IPS DF 6.9 (cell line): ENCODE measurements around the gene WDFY2.
"Not testable (repeated sequence)": the region's sequence is repeated elsewhere in the genome, so short reads cannot be mapped to it uniquely, and the experiment has no call there.

ENCODE experiments used
- DNase-seq: peaks from one replicate; pipeline ENCODE4 v3.0.0-alpha.2; 2013; ENCODE audit warnings: low read depth, low spot score
- H3K27ac ChIP-seq: one replicate; pipeline ENCODE4 v1.5.1; 2013; ENCODE audit warnings: low read length, control low read depth
- H3K27me3 ChIP-seq: 2 replicates; pipeline ENCODE4 v1.6.1; 2013; ENCODE audit warnings: mild to moderate bottlenecking, low read length; ENCODE audit not compliant: control insufficient read depth, insufficient read depth
- H3K36me3 ChIP-seq: 2 replicates; pipeline ENCODE4 v1.6.1; 2013; ENCODE audit warnings: low read length; ENCODE audit not compliant: control insufficient read depth, insufficient read depth
- H3K4me1 ChIP-seq: 2 replicates; pipeline ENCODE4 v1.6.1; 2013; ENCODE audit warnings: low read length; ENCODE audit not compliant: control insufficient read depth, insufficient read depth
- H3K4me3 ChIP-seq: 2 replicates; pipeline ENCODE4 v1.5.1; 2013; ENCODE audit warnings: mild to moderate bottlenecking, low read length
- H3K9me3 ChIP-seq: 2 replicates; pipeline ENCODE4 v1.6.1; 2013; ENCODE audit warnings: low read length, inconsistent platforms; ENCODE audit not compliant: control insufficient read depth, insufficient read depth
- WGBS: extraction: QIAGEN DNeasy Blood & Tissue Kit; methylation state at CpG from one replicate; pipeline ENCODE4 v1.1.7; 2013; ENCODE audit warnings: mixed read lengths, missing lambda C conversion rate; ENCODE audit not compliant: insufficient read length, insufficient coverage; 5-methylcytosine and 5-hydroxymethylcytosine counted together

Gene WDFY2

DNA sequence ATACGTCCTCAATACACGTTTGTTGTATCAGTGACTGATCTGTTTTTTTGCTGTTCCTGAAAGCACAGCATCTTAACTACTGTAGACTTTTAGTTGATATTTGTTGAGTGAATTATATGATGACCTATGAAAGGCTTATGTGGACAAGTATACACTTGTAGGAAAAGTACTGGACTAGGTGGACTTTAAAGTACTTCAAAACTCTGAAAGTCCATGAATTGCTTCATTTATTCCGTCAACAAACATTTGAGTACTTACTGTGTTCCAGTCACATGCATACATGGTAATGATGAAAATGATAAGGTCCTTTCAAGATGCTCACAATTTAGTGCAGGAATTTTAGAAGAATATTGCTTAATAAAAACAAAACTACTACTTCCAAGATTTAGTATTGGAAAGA is 3.1 kb downstream of the WDFY2 start:
- no peak for DNase-seq
- H3K9me3 ChIP-seq: no peaks in the 10 kb centered on the region
- H3K36me3 ChIP-seq: no peaks in the 10 kb centered on the region
- H3K27ac ChIP-seq: no peak overlapping the region
- H3K4me1 ChIP-seq: peaks cover 3% of the 10 kb centered on the region; the same call in 1 of the 2 replicates
- no CpG with 5 or more reads among the region's 3 CpGs for WGBS
- no peak overlapping the region for H3K4me3 ChIP-seq
- H3K27me3 ChIP-seq: no peaks in the 10 kb centered on the region

DNA sequence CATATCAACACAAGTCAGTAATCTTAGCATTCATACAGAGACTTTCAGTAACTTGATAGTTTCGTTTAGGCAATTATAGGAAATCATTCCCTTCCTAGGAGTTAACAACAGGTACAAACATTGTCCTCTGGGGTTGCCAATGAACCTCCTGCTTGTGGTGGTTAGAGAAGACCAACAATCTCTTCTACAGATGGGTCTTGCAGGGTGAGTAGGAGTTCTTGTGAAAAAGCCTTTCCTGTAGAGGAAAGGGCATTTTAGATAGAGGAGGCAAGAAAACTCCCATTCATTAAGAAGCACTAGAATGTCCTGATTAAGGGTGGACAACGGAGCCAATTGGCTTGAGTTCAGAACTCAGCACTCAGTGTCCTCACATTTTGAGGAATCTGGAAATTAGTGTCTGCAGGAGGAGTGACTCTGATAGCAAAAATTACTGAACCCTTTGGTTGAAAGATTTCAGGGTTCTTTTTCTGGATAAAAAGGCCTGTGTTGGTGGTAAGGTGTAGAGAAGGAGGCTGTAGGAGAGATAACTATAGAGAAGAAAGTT is 4.2 kb downstream of the WDFY2 start:
- WGBS: no CpG with 5 or more reads among the region's 2 CpGs
- DNase-seq: no peak

DNA sequence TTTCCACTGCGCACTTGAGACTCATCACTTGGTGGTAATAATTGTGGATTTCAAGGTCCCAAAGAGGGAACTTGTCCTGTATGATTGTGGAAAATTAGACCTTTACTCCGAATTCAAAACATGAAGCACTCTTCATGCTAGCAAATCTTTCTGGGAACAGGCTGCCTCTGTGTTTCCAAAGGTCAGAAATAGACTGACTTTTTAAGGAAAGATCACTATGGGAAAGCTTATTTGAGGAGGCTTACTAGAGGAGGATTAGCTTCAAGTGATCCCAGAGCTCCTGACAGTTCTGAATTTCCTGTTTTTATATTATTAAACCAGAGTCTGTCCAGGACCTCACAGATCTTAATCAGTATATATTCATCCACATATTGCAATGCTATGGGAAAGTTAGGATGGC is 5.5 kb downstream of the WDFY2 start:
- Histone ChIP-seq H3K9me3 (no peaks in the 10 kb centered on the region), H3K4me3 (no peak overlapping the region), H3K27ac (no peak overlapping the region), H3K36me3 (no peaks in the 10 kb centered on the region), H3K4me1 (peaks cover 5% of the 10 kb centered on the region; the same call in 1 of the 2 replicates), H3K27me3 (no peaks in the 10 kb centered on the region)
- no peak for DNase-seq
- no CpG with 5 or more reads among the region's 2 CpGs for WGBS

More for the DNA sequence above, 4.2 kb downstream of the WDFY2 start:
- Histone ChIP-seq H3K36me3 (no peaks in the 10 kb centered on the region), H3K4me3 (no peak overlapping the region), H3K27ac (no peak overlapping the region), H3K27me3 (no peaks in the 10 kb centered on the region), H3K9me3 (no peaks in the 10 kb centered on the region), H3K4me1 (peaks cover 3% of the 10 kb centered on the region; the same call in 1 of the 2 replicates)

DNA sequence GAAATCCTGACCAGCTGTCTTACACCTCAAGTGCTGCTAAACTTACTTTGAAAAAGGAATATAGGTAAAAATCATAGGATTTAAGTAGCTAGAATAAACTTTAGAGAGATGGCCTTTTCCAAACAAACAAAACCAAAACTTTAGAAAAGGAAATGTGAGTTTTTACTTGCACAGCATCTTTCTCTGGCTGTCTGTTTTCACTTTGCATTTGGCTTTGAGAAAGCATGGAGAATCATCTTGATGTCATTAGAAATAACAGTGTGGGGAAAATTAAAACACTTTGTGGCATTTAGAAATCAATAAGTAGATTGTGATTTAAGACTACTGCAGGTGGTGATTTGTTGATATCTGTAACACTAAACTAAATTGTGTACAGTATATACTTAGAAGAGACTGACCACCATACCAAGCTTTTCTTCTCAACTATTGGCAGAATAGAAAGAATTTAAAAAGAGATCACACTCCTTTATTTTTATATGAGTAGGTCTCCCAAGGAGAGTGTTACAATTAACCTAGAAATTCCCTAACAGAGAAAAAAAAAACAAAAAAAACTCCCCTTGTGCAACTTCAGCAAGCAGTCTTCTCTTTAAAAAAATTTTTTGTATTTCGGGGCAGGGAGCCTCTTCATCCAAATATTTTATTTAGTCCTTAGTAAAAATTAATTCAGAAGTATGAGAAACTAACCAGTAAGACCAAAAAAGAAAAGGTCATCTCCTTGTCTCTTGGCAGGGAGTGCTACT is 6.1 kb downstream of the WDFY2 start:
- H3K4me1 ChIP-seq: peaks cover 6% of the 10 kb centered on the region; the same call in 1 of the 2 replicates
- H3K9me3 ChIP-seq: no peaks in the 10 kb centered on the region
- no peaks in the 10 kb centered on the region for H3K36me3 ChIP-seq
- WGBS: no CpG with 5 or more reads among the region's 1 CpG
- no peaks in the 10 kb centered on the region for H3K27me3 ChIP-seq
- H3K4me3 ChIP-seq: no peak overlapping the region
- H3K27ac ChIP-seq: no peak overlapping the region
- DNase-seq: no peak

DNA sequence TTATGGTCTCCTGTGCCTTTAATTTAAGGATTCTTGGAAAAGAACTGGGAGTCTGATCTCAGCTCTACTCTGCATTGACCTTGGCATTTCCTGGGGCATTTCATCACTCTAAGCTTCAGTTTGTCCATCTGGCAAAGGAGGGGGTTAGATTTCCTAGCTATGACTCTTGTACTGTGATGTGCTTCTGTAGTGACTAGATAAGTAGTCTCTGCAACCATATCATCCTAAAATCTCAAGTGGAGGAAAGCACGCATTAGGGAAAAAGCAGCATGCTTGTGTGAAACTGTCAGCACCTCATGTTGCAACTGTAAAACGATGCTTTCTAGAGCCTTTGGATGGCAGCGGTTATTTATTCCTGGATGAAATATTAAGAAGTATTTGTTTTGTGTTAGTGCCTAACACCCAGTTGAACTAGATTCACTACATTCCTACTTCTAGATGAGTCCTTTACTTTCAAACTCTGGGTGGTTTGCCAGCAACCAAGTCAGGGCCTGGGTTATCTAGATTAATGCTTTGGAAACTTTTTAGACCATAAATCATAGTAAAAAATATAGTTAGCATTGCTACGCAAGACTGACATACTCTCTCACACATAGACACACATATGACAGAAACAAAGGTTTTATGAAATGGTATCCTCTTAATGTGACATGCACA is 6.8 kb downstream of the WDFY2 start:
- no peaks in the 10 kb centered on the region for H3K9me3 ChIP-seq
- no CpG with 5 or more reads among the region's 4 CpGs for WGBS
- H3K27ac ChIP-seq: no peak overlapping the region
- DNase-seq: no peak
- no peak overlapping the region for H3K4me3 ChIP-seq
- peaks cover 6% of the 10 kb centered on the region; the same call in 1 of the 2 replicates for H3K4me1 ChIP-seq
- no peaks in the 10 kb centered on the region for H3K27me3 ChIP-seq
- no peaks in the 10 kb centered on the region for H3K36me3 ChIP-seq

DNA sequence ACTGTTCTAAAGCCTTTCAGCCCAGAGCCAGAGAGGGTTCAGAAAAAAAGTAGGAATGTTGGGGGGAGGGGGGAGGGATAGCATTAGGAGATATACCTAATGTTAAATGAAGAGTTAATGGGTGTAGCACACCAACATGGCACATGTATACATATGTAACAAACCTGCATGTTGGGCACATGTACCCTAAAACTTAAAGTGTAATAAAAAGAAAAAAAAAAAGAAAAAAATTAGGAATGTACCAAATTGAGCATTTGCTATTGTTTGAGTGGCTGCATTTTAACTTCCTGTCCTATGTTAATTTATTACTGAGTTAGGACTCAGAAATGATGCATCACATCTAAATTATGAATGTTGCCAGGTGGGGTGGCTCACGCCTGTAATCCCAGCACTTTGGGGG is 7.7 kb downstream of the WDFY2 start:
- not testable (repeated sequence) for H3K27ac ChIP-seq

DNA sequence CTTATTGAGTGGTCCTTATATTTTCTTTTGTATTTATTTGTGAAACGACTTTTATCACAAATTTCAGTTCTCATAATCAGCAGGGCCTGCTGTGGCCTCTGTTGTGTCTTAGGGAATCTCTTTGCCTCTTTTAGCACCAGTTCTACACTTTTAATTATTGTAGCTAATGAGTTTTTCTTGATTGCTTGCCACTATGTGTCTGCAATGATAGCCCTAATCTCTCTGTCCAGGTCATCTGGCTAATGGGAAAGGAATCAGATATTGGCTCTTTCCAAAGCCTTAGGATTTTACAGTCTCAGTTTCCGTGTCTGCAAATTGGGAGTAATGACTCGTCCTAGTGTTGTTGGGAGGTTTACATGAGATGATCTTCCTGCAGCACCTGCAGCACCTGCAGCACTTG is 10.2 kb downstream of the WDFY2 start:
- Histone ChIP-seq H3K27ac (no peak overlapping the region), H3K4me1 (peaks cover 5% of the 10 kb centered on the region; the same call in 1 of the 2 replicates), H3K9me3 (no peaks in the 10 kb centered on the region), H3K4me3 (no peak overlapping the region), H3K36me3 (no peaks in the 10 kb centered on the region), H3K27me3 (no peaks in the 10 kb centered on the region)
- DNase-seq: no peak
- WGBS: no CpG with 5 or more reads among the region's 3 CpGs

More for the DNA sequence above, 7.7 kb downstream of the WDFY2 start:
- not testable (repeated sequence) for H3K4me3 ChIP-seq, DNase-seq, H3K4me1 ChIP-seq, H3K27me3 ChIP-seq, H3K9me3 ChIP-seq, H3K36me3 ChIP-seq
- no CpG with 5 or more reads among the region's 1 CpG for WGBS

DNA sequence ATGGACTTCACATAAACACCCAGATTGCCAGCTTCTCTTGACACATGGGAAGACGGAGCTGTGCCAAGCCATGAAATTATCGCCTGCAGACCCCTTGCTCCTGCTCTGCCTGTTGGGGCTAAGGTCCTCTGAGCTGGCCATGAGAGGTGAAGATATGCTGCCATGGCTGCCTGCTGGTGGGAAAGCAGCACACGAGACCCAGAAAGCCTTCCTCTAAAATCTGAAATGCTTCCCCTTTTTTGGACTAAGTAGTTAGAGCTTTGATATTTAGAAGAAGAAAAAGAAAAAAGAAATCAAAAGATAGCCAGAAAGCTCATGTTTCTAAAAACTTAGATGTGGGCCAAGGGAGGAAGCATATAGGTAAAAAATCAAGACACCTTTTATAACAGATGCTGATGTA is 11.2 kb downstream of the WDFY2 start:
- no peaks in the 10 kb centered on the region for H3K9me3 ChIP-seq
- no peaks in the 10 kb centered on the region for H3K36me3 ChIP-seq
- no peak overlapping the region for H3K4me3 ChIP-seq
- no CpG with 5 or more reads among the region's 3 CpGs for WGBS
- H3K27me3 ChIP-seq: no peaks in the 10 kb centered on the region
- DNase-seq: no peak
- H3K27ac ChIP-seq: no peak overlapping the region
- H3K4me1 ChIP-seq: peaks cover 5% of the 10 kb centered on the region; the same call in 1 of the 2 replicates

DNA sequence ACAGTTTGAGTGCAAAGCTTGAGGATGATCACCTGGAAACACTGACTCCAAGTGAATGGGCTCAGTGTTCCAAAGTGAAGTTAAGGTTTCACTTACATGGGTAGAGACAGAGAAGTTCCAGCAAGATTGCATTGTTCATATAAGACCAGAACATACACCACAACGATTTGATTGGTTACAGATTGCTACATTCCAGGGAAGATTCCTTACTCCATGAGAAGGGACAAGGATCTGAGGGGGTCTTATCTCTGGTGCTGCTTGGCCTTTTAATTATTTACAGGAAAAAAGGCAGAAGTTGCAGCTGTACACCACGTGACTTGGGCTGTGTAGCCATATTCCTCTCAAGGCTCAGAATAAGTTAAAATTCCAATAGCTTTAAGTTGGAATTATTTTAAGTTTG is 12.3 kb downstream of the WDFY2 start:
- WGBS: no CpG with 5 or more reads among the region's 2 CpGs
- H3K4me1 ChIP-seq: peaks cover 5% of the 10 kb centered on the region; the same call in 1 of the 2 replicates
- no peaks in the 10 kb centered on the region for H3K36me3 ChIP-seq
- no peaks in the 10 kb centered on the region for H3K27me3 ChIP-seq
- H3K9me3 ChIP-seq: no peaks in the 10 kb centered on the region
- no peak for DNase-seq
- H3K27ac ChIP-seq: no peak overlapping the region
- H3K4me3 ChIP-seq: no peak overlapping the region

DNA sequence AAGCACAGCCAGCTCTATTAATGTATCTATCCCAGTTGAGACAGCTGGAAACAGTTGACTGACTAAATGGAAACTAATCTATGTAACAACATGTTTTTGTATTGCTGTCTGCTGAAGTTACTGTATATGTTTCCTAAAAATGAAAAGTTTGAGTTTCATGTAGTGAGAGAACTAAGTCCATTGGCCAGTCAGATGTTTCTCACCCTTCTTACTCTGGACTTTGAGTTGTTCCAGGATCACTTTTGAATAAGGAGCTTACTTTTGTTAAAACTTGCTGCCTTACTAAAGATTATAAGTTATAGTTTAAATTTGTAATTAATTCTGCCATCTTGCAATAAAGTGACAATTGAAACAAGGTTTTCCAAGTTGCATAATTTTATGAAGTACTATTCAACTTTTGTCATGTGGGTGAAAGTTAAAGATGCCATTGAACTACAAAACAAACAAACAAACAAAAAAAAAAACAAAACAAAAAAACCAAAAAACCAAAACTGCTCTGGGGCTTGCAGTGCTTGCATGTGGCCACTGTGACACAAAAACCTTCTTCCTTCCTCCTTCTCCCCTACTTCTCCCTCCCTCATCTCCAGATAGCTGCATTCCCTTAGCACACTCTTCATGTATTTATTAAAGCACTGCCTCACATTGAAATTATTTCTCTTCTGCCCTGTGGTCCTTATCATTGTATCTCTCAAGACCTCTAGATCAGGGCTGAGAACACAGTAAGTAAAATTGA is 15.3 kb downstream of the WDFY2 start:
- Histone ChIP-seq H3K4me1 (peaks cover 3% of the 10 kb centered on the region; the same call in 1 of the 2 replicates), H3K27ac (no peak overlapping the region), H3K9me3 (no peaks in the 10 kb centered on the region), H3K36me3 (no peaks in the 10 kb centered on the region), H3K4me3 (no peak overlapping the region), H3K27me3 (no peaks in the 10 kb centered on the region)
- no peak for DNase-seq
